Osteoblast (primary cell): ENCODE data around the gene SPRYD4. TPM values are rescaled to one million over a fixed set of nuclear protein-coding genes. Genes with fewer than 3 reads are reported as not detected.
"Not testable (repeated sequence)": the region's sequence is repeated elsewhere in the genome, so short reads cannot be mapped to it uniquely, and the experiment has no call there.

Experiments
- DNase-seq: peaks from one replicate; pipeline ENCODE4 v3.0.0; 2011; ENCODE audit warnings: low spot score, mixed read lengths; ENCODE audit not compliant: insufficient read length; ENCODE audit errors: missing footprints
- H2AFZ ChIP-seq: 2 replicates; pipeline ENCODE4 v1.6.0; 2011; ENCODE audit warnings: mild to moderate bottlenecking, low read length
- H3K27ac ChIP-seq: 2 replicates; pipeline ENCODE4 v1.5.1; 2011; ENCODE audit warnings: mild to moderate bottlenecking, low read depth, low read length, moderate library complexity
- H3K27me3 ChIP-seq: 2 replicates; pipeline ENCODE4 v1.6.0; 2012; ENCODE audit warnings: mild to moderate bottlenecking, control low read depth, inconsistent platforms, low read length, moderate library complexity; ENCODE audit not compliant: insufficient read depth
- H3K36me3 ChIP-seq: 2 replicates; pipeline ENCODE4 v1.5.1; 2011; ENCODE audit warnings: mild to moderate bottlenecking, low read length, control low read depth, moderate library complexity; ENCODE audit not compliant: insufficient read depth
- H3K4me1 ChIP-seq: 2 replicates; pipeline ENCODE4 v1.5.1; 2011; ENCODE audit warnings: mild to moderate bottlenecking, low read length, control low read depth, moderate library complexity; ENCODE audit not compliant: insufficient read depth
- H3K4me2 ChIP-seq: 2 replicates; pipeline ENCODE4 v1.6.0; 2011; ENCODE audit warnings: mild to moderate bottlenecking, low read length; ENCODE audit not compliant: insufficient read depth
- H3K4me3 ChIP-seq: fragments of 200-600 bp; sonication (generic); 3 replicates; pipeline ENCODE4 v1.5.1; 2012; ENCODE audit warnings: mild to moderate bottlenecking, low read length, inconsistent platforms; ENCODE audit not compliant: insufficient read depth
- H3K79me2 ChIP-seq: 2 replicates; pipeline ENCODE4 v1.6.0; 2012; ENCODE audit warnings: mild to moderate bottlenecking, low read length, control low read depth, inconsistent platforms; ENCODE audit not compliant: insufficient read depth
- H3K9me3 ChIP-seq: 2 replicates; pipeline ENCODE4 v1.5.1; 2011; ENCODE audit warnings: low read depth, low read length, control low read depth
- H4K20me1 ChIP-seq: 2 replicates; pipeline ENCODE4 v1.6.0; 2012; ENCODE audit warnings: mild to moderate bottlenecking, low read length, control low read depth; ENCODE audit not compliant: insufficient read depth
- CTCF ChIP-seq: IDR thresholded peaks from 2 replicates; pipeline ENCODE4 v1.5.1; 2011; ENCODE audit warnings: mild to moderate bottlenecking, low read depth, low read length, moderate library complexity; ENCODE audit errors: extremely low read depth
- total RNA-seq: library from RNA; depleted of rRNA; stranded (reverse); fragments of >200 nt; gene quantifications from 2 replicates; pipeline ENCODE4 v1.2.3, GENCODE V29; 2012

SPRYD4 gene
- total RNA-seq, 1 donor = 2.5 TPM

- not testable (repeated sequence) for DNase-seq
Measured at GRCh38 chr12:56494106-56494415, 25.7 kb downstream of the SPRYD4 start.

DNA sequence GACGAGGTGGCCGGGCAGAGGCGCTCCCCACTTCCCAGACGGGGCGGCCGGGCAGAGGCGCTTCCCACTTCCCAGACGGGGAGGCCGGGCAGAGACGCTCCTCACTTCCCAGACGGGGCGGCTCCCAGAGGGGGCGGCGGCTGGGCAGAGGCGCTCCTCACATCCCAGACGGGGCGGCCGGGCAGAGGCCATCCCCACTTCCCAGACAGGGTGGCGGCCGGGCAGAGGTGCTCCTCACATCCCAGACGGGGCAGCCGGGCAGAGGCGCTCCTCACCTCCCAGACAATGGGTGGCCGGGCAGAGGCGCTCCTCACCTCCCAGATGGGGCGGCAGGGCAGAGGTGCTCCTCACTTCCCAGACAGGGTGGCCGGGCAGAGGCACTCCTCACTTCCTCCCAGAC, 26.1 kb downstream of the SPRYD4 start:
- not testable (repeated sequence) for H3K4me1 ChIP-seq, H3K79me2 ChIP-seq, H2AFZ ChIP-seq, H3K36me3 ChIP-seq, H3K9me3 ChIP-seq, H3K27ac ChIP-seq, H3K4me2 ChIP-seq, H3K4me3 ChIP-seq, H4K20me1 ChIP-seq, DNase-seq
- peaks cover 30% of the 10 kb centered on the region for H3K27me3 ChIP-seq

More at GRCh38 chr12:56494106-56494415, 25.7 kb downstream of the SPRYD4 start:
- H3K4me1 ChIP-seq, H3K79me2 ChIP-seq, H3K27ac ChIP-seq, H4K20me1 ChIP-seq, H3K4me3 ChIP-seq, H3K36me3 ChIP-seq, H2AFZ ChIP-seq, H3K9me3 ChIP-seq, H3K4me2 ChIP-seq: not testable (repeated sequence)
- peaks cover 34% of the 10 kb centered on the region for H3K27me3 ChIP-seq

- H3K27ac ChIP-seq, DNase-seq, H3K27me3 ChIP-seq, H4K20me1 ChIP-seq, H3K9me3 ChIP-seq, H3K36me3 ChIP-seq, H3K4me1 ChIP-seq, H3K79me2 ChIP-seq: not testable (repeated sequence)
- Histone ChIP-seq H3K4me3 (peak overlapping the region; percentile 55), H3K4me2 (peak overlapping the region; percentile 67), H2AFZ (peak overlapping the region; percentile 59)
- peak; percentile 32 for TF ChIP-seq CTCF
Measured at GRCh38 chr12:56496704-56497103, 28.3 kb downstream of the SPRYD4 start.

DNA sequence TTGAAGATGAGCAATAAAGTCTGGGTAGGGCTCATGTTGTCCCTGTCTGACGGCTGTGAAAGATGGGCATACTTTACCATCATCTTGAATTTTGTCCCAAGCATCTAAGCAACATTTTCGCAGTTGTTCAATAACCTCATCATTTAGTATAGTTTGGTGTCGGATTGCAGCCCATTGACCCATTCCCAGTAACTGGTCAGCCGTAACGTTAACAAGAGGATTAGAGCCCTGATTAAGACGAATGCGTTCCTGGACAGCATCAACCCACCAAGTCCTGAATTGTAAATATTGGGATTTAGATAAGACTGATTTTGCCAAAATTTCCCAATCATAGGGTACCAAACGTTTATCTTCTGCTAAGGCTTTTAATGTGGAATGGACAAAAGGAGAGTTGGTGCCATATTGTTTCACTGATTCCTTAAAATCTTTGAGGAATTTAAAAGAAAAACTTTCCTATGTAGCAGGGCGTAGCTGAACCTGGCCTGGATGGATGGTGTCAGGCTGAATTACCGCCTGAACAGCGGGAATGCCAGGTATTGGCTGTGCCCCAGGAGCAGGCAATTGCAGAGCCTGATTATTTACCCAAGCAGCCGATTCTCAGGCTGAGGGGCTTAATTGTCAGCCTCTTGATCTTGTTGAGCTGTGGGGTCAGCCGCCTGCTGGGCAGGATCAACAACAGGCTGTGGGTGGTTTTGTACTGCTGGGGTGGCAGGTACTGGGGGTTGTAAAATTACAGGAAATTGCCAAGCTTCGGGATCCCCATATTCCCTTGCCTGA, 29.9 kb downstream of the SPRYD4 start:
- H4K20me1 ChIP-seq, H3K4me2 ChIP-seq, H3K36me3 ChIP-seq, H3K27me3 ChIP-seq, H2AFZ ChIP-seq, H3K79me2 ChIP-seq, H3K4me1 ChIP-seq, H3K4me3 ChIP-seq, H3K27ac ChIP-seq, DNase-seq, H3K9me3 ChIP-seq: not testable (repeated sequence)

DNA sequence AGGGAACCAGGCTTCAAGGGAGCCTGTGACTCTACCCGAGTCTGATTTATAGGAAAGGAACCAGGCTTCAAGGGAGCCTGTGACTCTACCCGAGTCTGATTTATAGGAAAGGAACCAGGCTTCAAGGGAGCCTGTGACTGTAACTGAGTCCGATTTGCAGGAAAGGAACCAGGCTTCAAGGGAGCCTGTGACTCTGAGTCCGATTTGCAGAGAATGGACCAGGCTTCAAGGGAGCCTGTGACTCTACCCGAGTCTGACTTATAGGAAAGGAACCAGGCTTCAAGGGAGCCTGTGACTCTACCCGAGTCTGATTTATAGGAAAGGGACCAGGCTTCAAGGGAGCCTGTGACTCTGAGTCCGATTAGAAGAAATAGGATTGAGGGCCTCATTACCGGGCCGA, 31.1 kb downstream of the SPRYD4 start:
- H3K4me3 ChIP-seq, H3K9me3 ChIP-seq, H3K4me1 ChIP-seq, H3K27ac ChIP-seq, H3K36me3 ChIP-seq, H2AFZ ChIP-seq, H3K4me2 ChIP-seq, DNase-seq, H4K20me1 ChIP-seq, H3K79me2 ChIP-seq, H3K27me3 ChIP-seq: not testable (repeated sequence)

DNA sequence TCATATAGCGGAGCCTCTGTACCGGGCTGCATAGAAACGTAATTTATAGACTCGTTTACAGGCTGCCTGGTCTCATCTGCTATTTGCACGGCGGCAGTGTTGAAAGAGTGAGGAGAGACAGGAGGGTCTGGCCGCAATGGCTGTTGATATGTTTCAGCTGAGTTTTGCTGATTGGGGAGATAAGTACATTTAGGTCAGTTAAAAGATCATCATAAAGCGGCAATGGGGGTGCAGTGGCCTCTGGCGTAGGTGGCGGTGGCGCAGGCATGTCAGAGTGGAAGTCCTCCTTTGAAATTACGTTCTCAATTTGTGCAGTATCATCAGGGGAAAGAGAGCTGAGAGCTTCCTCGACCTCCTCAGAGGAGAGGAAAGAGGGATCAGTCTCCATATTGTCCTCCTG, 31.5 kb downstream of the SPRYD4 start:
- not testable (repeated sequence) for H4K20me1 ChIP-seq, H3K79me2 ChIP-seq, H3K4me2 ChIP-seq, H3K27ac ChIP-seq, H3K4me3 ChIP-seq, DNase-seq, H3K36me3 ChIP-seq, H3K27me3 ChIP-seq, H3K4me1 ChIP-seq, H3K9me3 ChIP-seq, H2AFZ ChIP-seq
